Fibroblast of skin of right quadriceps (primary cell): ENCODE results near the gene FKBP1A.

Experiments
- DNase-seq: peaks from one replicate; pipeline ENCODE4 v3.0.0-alpha.2; 2013

The FKBP1A gene

DNA sequence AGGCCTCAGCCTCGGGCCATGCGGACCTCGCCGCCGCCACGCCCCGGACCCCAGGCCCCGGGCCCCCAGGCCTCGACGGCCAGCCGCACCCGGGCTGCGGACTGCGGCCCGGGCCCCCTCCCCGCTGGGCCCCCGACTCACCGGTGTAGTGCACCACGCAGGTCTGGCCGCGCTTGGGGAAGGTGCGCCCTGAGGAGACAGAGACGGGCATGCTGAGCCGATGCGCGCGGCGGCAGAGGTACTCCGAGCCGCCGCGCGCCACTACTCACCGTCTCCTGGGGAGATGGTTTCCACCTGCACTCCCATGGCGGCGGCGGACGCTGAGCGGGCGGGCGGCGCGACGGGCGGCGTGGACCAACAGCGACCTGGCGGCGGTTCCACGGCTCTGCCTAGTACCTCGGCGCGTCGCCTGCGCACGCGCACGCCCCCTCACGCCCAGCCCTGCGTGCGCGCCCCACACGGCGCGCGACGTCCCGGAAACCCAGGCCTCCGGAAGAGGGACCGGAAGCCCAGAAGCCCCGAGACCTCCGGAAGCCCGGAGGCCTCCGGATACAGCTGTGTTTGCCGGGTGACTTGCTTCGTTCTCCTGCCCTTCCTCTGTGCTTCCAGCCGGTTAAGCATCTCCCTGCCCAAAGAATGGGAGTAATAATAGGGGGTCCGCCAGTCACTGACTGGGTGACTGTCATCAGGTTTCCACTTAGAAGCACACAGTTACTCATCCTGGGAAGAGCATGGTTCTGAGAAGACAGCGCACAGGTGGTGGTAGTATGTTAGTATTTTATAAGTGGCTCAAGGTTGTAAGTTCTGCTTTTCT lies at the start of gene FKBP1A:
FKBP1A (minus strand) TSS at position 362 of the 814 bp plus-strand sequence; CDS start at position 306, 56 bp downstream.
- peak; percentile 87 for DNase-seq

DNA sequence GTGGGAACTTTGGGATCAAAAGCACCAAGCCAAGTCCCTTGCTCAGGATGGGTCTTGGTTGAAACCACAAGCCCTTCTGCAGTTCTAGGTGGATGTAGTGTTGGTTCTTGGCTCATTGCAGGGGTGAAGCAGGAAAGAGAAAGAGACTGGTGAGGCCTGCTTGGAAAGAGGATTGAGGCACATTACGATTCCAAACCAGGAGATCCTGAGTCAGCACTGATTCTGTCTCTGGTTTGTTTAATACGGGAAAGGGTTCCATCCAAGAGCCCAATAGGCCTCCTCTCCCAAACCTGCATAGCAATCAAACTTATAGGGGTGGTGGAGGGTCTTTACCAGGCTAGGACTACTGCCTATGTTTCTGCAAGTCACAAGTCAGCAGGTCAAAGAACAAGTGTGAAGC lies 49.5 kb upstream of the FKBP1A start:
- no peak for DNase-seq

DNA sequence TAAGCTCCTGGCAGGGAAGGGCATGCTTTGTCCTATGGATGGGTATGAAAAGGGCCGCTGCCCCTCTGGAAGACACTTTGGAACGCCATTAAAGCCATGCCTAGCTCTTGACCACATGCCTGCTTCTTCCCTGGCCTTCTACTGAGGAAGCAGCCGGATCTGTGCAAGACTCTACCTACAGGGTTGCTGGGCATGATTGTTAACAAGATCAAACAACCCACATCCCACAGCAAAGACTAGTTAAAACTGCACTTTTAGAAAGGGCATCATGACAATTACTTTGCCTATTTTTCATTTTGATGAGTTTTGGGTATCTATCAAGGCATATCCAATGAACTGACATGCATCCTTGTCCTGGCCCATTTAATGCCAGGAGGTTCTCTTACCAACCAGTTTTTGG lies 48.3 kb upstream of the FKBP1A start:
- no peak for DNase-seq

DNA sequence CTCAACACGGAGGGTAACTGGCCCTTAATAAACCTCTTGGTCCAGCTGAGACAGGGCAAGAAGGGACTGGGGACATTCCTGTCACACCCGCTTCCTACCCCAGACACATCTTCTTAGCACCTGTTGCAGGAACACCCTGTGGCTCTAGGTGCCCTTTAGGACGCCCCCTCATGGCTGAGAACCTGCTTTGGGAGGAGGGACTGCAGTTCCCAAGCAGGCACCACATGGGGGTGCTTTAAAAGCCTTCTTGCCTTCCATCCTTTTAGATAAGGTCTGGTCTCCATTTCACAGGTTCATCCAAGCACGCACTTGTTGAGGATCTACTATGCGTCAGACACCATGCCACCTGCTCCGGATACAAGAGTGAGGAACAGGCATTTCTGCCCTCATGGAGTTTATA lies 47.2 kb upstream of the FKBP1A start:
- no peak for DNase-seq

DNA sequence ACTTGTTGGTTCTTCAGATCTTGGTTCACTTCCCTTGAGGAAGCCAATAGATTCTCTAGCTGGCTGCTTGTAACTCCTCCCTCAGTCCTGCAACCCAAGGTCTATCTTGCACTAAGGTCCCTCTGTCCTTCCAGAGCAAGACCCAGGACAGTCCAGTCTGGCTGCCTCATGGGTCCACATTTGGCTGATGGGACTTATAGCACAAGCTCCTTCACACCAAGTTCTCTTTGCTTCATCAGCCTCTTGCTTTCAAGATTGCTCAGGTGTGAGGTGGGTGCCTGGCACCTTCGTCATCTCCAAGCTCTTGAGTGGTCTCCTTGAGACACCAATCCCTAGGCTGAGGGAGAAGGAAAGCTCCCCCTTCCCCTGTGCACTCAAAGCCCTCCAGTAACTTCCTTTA lies 45.5 kb upstream of the FKBP1A start:
- DNase-seq: no peak

DNA sequence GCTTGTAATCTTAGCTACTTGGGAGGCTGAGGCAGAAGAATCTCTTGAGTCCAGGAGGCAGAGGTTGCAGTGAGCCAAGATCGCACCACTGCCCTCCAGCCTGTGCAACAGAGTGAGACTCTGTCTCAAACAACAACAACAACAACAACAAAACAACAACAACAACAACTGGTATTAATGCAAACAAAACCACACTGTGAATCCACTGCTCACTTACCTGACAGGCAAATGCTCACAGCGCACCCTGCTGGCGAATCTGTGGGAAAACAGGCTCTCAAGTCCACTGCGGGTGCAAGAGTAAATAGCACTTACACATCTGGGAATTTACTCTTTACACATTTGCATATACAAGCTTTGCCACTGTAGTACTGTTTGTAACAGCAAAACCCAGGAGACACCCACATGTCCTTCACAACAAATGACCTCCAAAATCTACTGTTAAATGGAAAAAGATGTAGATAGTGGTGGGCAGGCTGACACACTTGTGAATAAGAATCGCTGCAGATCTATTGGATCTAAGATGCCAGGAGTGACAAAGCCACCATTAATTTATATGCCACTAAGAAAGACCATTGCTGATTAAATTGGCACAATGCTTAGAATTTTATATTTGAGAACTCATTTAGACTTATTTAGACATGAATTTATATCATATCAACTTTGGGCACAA lies 44.5 kb upstream of the FKBP1A start:
- DNase-seq: peak; percentile 62

DNA sequence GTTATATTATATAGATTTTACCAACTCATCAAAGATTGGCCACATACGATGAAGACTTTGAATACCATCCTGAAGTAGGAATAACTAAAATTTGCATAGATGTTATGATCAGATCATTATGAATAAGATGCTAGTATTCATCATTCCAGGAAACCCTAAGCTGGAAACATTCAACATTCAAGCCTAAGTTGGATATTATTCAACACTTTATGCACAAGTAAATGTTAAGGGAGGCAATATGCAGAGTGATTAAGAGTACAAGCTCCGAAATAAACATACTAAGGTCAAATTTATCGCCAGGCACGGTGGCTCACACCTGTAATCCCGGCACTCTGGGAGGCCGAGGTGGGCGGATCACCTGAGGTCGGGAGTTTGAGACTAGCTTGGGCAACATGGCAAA lies 43.4 kb upstream of the FKBP1A start:
- no peak for DNase-seq

DNA sequence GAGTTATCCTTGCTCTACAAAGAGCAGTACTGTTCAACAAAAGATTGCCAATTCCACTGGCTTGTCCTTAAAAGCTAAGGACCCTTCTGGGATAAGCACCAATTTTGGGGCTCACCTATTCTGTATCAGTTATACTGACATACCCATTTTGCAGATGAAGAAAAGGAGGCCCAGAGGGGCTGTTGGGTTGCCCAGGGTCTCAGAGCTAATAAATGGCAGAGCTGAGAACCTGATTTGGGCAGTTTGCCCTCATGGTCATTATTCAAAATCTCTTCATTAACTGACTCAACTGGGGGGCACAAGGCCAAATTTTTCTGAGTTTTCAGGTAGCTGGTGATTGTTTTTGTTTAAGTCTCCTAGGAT lies 42.5 kb upstream of the FKBP1A start:
- no peak for DNase-seq

DNA sequence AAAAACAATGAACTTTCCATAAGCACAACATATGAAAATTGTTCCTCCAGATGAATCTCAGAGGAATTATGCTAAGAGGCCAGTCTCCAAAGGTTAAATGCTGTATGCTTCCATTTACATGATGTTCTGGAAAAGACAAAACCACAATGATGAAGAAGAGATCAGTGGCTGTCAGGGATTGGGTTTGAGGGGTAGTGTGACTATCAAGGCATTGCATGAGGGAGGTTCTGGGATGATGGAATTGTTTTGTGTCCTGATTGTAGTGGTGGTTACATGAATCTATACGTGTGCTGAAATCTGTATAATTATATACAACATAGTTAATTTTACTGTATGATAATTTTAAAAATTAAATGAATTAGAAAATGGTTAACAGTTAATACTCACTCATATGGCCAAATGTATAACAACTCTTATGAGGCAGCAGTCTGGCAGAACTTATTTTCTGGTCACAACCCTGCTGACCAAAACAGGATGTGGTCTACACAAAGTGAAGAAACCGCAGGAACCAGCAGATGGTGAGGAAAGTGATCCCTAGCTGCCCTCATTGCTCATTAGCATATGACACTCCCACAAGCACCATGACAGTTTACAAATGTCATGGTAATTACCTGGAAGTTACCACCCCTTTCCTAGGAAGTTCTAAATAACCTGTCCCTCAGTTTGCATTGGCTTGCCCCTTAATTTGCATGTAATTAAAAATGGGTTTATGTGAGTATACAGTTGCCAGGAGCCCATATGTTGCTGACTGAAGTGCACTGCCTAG lies 41.9 kb upstream of the FKBP1A start:
- DNase-seq: peak; percentile 62

DNA sequence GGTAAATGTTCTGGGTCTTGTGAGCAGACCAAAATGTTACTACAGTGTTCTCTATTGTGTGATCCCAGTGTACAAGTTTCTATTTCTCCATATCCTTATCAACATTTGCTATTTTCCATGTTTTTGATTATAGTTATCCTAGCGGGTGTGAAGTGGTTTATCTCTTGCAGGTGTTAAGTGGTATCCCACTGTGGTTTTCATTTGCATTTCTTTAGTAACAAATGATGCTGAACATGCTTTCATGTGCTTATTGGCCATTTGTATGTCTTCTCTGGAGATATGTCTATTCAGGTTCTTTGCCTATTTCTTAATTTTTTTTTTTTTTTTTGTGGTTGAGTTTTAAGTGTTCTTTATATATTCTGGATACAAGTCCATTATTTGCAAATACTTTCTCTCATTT lies 38.3 kb upstream of the FKBP1A start:
- no peak for DNase-seq

DNA sequence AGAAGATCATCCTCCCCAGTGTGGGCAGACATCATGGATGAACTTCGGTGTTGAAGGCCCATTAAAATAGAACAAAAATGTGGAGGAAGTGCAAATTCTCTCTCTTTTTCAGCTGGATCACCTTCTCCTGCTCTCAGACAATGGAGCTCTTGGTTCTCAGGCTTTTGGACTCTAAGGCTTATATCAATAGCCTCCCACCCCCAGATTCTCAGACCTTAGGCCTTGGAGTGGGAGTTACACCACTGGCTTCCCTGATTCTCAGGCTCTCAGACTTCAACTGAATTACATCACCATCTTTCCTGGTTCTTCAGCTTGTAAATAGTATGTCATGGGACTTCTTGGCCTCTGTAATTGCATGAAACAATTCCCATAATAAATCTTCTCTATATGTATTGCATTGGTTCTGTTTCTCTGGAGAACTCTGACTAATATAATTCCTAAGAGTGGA lies 37.2 kb upstream of the FKBP1A start:
- peak; percentile 66 for DNase-seq

DNA sequence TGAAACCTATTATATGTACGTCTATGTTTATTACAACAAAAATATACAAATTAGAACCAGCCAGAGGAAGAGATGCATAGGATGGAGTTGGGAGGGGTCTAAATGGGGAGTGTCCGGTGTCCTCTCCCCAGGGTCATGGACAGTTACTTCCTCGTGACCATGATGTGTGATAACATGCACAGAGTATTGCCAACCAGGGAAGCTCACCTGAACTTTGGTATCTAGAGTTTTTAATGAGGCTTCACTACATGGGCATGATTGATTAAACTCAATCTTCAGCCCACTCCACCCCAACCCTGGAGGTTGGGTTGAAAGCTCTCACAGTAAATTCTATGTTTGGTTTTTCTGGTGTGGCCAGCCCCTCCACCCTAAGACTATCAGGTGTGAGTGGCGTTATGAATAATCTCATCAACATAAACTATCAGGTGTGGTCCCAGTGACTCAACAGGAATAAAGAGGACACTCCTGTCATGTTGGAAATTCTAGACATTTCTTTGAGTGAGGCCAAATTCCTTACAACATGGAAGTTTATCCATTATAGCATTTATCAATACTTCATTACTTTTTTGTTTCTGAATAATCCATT lies 36.4 kb upstream of the FKBP1A start:
- DNase-seq: no peak

DNA sequence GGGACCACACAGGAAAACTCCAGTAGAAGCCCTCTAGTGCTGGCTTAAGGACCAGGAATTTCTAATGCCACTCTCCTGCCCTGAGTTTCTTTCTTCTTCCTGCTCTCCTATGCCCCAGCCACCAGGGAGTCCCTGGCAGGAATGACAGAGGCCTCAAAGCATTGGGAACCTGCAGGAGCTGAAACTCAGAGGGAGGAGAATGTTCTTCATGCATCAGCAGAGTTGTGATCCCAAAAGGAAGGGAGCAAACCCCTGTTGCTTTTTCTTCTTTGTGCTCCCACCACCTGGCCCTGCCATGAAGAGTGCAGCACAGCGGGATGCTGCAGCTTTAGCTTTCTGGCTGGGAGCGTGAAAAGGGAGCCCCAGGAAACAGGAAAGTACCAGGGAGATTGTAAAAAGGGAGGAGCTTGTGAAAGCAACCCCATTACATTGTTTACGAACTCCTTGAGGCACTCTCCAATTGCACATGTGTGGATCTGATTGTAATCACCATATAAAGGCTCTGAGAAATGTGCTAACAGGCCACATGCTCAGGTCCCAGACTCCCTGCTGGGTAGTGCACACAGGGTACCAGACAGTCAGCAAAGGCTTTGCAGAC lies 34.7 kb upstream of the FKBP1A start:
- DNase-seq: peak; percentile 12

DNA sequence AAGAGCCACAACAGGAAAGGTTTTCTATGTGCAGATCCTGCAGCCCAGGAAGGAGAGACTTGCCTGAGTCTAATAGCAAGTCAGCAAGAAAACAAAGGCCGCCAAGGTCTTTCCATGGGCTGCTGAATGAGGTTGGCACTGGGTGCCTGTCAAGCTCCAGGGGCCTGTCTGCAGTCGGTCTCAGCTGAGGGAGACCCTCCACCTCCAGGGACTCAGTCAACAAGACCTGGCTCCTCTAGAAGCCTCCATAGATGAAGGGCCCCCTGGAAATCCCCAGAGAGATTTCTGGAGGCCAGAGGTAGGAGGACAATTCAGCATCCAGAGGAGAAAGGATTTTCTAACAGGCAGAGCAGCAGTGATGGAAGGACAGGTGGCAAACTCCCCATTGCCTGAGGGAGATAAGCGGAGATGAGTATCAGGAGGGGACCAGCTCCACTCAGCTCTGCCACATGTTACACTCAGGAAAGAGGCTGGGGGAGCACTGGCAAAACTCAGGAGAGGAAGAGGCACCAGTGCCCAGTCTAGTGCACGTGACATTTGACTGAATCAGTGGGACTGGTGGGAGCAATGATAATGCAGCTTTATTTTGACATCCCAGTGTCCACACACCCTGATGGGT lies 33.5 kb upstream of the FKBP1A start:
- no peak for DNase-seq

DNA sequence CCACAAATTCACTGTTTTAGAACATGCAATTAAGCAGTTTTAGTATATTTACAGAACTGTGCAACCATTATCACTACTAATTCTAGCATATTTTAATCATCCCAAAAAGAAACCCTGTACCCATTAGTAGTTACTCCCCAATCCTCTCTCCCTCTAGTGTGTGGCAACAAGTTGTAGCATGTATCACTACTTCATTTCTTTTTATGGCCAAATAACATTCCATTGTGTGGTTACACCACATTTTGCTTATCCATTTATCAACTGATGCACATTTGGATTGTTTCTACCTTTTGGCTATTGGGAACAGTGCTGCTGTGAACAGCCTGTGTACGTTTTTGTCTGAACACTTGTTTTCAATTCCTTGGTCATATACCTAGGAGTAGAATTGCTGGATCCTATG lies 31.5 kb upstream of the FKBP1A start:
- no peak for DNase-seq

DNA sequence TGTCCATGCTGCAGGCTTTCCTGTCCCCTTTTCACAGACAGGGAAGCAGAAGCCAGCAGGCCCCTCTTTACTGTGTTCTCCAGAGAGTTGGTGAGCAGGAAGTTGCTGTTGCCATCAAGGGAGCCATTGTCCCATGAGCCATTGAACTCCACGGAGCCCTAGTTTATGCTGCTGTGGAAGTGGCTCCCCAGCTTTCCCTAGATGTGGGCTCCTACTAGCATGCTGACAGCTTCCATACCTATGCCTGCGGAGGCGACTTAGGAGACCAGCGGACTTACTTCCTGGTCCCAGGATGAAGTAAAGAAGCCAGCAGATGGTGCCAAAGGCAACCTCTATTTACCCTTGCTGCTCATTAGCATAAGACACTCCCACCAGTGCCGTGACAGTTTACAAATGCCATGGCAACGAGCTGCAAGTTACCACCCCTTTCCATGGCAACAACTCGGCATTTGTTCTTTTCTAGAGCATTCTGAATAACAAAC lies 30.8 kb upstream of the FKBP1A start:
- peak; percentile 50 for DNase-seq

DNA sequence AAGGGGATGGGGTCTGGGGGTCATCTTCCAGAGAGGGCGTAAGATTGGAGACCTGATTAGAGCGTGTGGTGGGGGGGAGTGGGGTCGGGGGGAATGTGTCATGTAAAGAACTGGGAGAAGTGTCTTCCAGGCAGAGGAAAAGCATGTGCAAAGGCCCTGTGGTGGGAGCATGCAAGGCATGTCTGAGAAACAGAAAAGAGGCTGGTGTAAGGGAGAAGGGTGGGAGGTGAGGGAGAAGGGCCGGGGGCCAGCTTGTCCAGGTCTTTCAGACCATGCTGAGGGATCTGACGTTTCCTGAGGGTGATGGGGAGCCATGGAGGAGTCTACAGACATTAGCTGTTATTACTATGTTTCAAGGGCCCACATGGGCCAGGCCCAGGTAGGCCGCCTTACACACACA lies 30.4 kb upstream of the FKBP1A start:
- DNase-seq: no peak

DNA sequence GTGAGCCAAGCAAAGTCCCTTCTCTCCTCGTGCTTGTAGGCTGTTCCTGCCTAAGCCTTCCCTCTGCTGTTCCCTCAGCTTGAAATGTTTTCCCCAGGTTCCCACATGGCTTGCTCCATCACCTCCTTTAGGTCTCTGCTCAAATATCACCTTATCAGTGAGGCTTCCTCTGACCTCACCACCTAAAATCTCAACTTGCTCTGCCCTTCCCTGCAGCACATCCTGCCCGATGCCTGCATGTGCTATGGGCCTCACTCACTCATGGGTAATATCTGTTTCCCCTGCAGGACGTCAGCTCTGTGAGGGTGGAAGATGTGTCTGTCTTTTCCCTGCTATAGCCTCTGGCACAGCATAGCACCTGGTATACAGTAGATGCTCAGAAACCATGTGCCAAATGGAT lies 29.9 kb upstream of the FKBP1A start:
- DNase-seq: no peak

DNA sequence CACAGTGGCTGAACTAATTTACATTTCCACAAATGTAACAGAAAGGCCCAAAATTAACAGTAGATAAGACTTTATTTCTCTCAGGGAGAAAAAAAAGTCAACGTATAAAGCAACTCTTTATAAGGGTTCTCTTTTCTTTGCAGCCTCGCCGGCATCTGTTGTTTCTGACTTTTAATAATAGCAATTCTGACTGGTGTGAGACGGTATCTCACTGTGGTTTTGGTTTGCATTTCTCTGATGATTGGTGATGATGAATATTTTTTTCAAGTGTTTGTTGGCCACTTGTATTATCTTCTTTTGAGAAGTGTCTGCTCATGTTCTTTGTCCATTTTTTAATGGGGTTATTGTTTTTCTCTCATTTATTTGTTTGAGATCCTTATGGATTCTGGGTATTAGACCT lies 27.2 kb upstream of the FKBP1A start:
- no peak for DNase-seq

DNA sequence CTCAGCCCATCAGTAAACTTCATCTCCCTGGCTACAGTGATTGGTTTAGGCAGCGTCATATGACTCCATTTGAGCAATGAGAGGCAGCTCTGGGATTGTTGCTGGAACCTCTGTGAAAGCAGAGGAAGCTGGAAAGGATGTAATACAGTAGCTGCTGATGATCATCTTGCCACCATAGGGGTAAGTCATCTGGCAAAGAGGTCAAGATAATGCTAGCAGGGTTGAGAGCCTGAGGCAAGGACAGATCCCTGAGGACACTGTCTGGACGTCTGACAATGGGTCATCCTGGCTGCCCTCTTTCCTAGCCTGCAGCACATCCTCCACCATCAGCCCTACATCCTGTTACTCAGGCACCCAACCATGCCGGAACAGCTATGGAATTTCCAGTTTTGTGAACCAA lies 25.5 kb upstream of the FKBP1A start:
- no peak for DNase-seq

DNA sequence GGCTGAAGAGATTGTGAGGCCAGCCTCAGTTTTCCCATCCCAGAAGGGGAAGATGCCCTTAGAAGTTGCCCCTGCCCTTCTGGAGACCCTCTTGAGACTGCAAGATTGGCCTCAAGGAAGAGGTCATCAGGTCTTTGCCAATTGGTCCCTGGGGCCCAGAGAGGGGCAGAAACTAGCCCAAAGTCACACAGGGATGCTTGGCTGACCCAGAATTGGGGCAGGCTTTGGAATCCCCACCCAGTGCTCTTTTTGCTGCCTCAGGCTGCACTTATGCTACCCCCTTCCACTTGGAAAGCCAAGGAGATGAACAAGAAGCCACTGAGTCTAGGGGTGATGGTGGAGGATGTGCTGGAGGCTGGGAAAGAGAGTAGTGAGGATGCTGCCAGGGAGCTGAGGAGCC lies 24.9 kb upstream of the FKBP1A start:
- no peak for DNase-seq

DNA sequence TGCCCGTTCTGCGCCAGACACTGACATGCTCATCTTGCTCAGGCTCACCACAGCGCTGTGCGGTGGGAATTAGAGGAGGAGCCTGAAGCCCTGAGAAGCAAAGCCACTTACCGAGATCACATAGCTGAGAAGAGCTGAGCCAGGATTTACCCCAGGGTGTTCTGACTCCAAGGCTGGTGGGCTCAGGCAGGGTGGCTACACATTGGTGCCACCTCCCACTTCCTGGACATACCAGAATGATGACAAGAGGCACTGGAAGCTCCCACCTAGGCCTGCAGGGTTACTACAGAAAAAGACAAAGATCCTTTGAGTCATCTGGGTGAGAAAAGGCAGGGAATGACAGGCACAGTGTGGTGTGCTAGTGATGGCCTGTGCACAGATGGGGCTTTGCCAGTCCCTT lies 24.4 kb upstream of the FKBP1A start:
- peak; percentile 58 for DNase-seq
